B cell (primary cell): ENCODE measurements around the gene SERPINA12. TPM values are rescaled to one million over a fixed set of nuclear protein-coding genes. Genes with fewer than 3 reads are reported as not detected.

ENCODE experiments used
- ATAC-seq: fragments of 200-7000 bp; cut with Tn5 transposase; one replicate; pipeline ENCODE4 v1.10.0; 2021; ENCODE audit warnings: low read depth, mild to moderate bottlenecking, moderate number of reproducible peaks, moderate library complexity
- CTCF ChIA-PET: fragments of 350-600 bp; sonication (Branson Sonifier 250); formaldehyde crosslinking; loops from one replicate; lab custom pipeline; 2021; ENCODE audit warnings: antibody characterized with exemption, inconsistent platforms; lab: Charles Lee
- POLR2A ChIA-PET: fragments of 350-600 bp; sonication (Branson Sonifier 250); formaldehyde crosslinking; loops from one replicate; lab custom pipeline; 2021; ENCODE audit warnings: antibody characterized with exemption; lab: Charles Lee
- DNase-seq: peaks from one replicate; pipeline ENCODE4 v3.0.0; 2013
- H2AFZ ChIP-seq: 2 replicates; pipeline ENCODE4 v1.6.1; 2012; ENCODE audit warnings: mild to moderate bottlenecking, low read depth, low read length; ENCODE audit not compliant: insufficient read depth, poor library complexity, severe bottlenecking
- H3K27ac ChIP-seq, 2 donors: 1 replicate in 1 of 2; 2 replicates in 1 of 2; pipeline ENCODE4 v1.5.1; 2012 to 2013; ENCODE audit warnings: low read length in 2 of 2, mild to moderate bottlenecking in 2 of 2, moderate library complexity in 1 of 2
- H3K27me3 ChIP-seq, 4 experiments: fragments of 200-600 bp in 1 of 4; sonication (generic) in 1 of 4; replicated peaks in 1 of 4; 1 replicate in 2 of 4; 2 replicates in 2 of 4; pipeline versions ENCODE4 v1.6.1 to v1.7.0; 2013 to 2016; ENCODE audit warnings: low read length in 3 of 4, mild to moderate bottlenecking in 2 of 4, mixed read lengths in 1 of 4, moderate library complexity in 1 of 4; ENCODE audit not compliant: insufficient read depth in 4 of 4, control insufficient read depth in 3 of 4; ENCODE audit errors: control extremely low read depth in 1 of 4
- H3K36me3 ChIP-seq, 2 experiments: replicated peaks in 1 of 2; 1 replicate in 1 of 2; 2 replicates in 1 of 2; pipeline versions ENCODE4 v1.6.1 to v1.7.1; 2013; ENCODE audit warnings: low read length in 1 of 2; ENCODE audit not compliant: insufficient read depth in 2 of 2, control insufficient read depth in 1 of 2; ENCODE audit errors: control extremely low read depth in 1 of 2, extremely low read depth in 1 of 2
- H3K4me1 ChIP-seq, 2 donors: fragments of 200-600 bp in 1 of 2; sonication (generic) in 1 of 2; 1 replicate in 1 of 2; 2 replicates in 1 of 2; pipeline versions ENCODE4 v1.5.1 to v1.6.1; 2013 to 2017; ENCODE audit warnings: low read length in 2 of 2; ENCODE audit not compliant: control insufficient read depth in 2 of 2, insufficient read depth in 2 of 2
- H3K4me2 ChIP-seq: replicated peaks from 2 replicates; pipeline ENCODE3; 2012; ENCODE audit warnings: mild to moderate bottlenecking, low read depth, low read length; ENCODE audit not compliant: poor library complexity, severe bottlenecking
- H3K4me3 ChIP-seq, 5 experiments: fragments of 200-600 bp in 1 of 5; sonication (generic) in 1 of 5; 1 replicate in 3 of 5; 2 replicates in 2 of 5; pipeline versions ENCODE4 v1.5.1 to v1.7.0; 2011 to 2016; ENCODE audit warnings: low read length in 4 of 5, mild to moderate bottlenecking in 4 of 5, low read depth in 2 of 5, control low read depth in 1 of 5, moderate library complexity in 1 of 5; ENCODE audit not compliant: insufficient read depth in 1 of 5; ENCODE audit errors: control extremely low read depth in 1 of 5, extremely low read depth in 1 of 5
- H3K79me2 ChIP-seq: fragments of 200-600 bp; sonication (generic); one replicate; pipeline ENCODE4 v1.6.0; 2016; ENCODE audit warnings: low read length; ENCODE audit not compliant: control insufficient read depth, insufficient read depth
- H3K9ac ChIP-seq: fragments of 200-600 bp; sonication (generic); 2 replicates; pipeline ENCODE4 v1.6.1; 2017; ENCODE audit warnings: mild to moderate bottlenecking, low read length, moderate library complexity
- H3K9me3 ChIP-seq, 3 donors: one replicate each; pipeline versions ENCODE4 v1.6.1 to v1.7.1; 2013; ENCODE audit warnings: low read length in 2 of 3; ENCODE audit not compliant: control insufficient read depth in 2 of 3, insufficient read depth in 1 of 3; ENCODE audit errors: control extremely low read depth in 1 of 3
- H4K20me1 ChIP-seq: 2 replicates; pipeline ENCODE4 v1.6.0; 2012; ENCODE audit warnings: mild to moderate bottlenecking, low read length; ENCODE audit not compliant: insufficient read depth, control insufficient read depth, poor library complexity, severe bottlenecking
- H3K27ac Mint-ChIP-seq: one replicate; pipeline ENCODE4 v1.8.0; 2021; ENCODE audit warnings: mixed read lengths
- H3K27me3 Mint-ChIP-seq: one replicate; pipeline ENCODE4 v1.8.0; 2021; ENCODE audit warnings: mixed read lengths
- H3K4me1 Mint-ChIP-seq: one replicate; pipeline ENCODE4 v1.8.0; 2021; ENCODE audit warnings: mixed read lengths
- H3K4me3 Mint-ChIP-seq: one replicate; pipeline ENCODE4 v1.8.0; 2021; ENCODE audit warnings: mixed read lengths
- H3K9me3 Mint-ChIP-seq: one replicate; pipeline ENCODE4 v1.8.0; 2022; ENCODE audit warnings: mixed read lengths; ENCODE audit not compliant: insufficient read depth
- EZH2 ChIP-seq: IDR thresholded peaks from 2 replicates; pipeline ENCODE4 v1.6.1; 2012; ENCODE audit warnings: borderline replicate concordance, low read depth, mild to moderate bottlenecking, moderate library complexity, low read length; ENCODE audit not compliant: insufficient read depth, poor library complexity, severe bottlenecking
- WGBS: methylation state at CpG from one replicate; pipeline ENCODE4 v1.1.5; 2013; ENCODE audit warnings: missing lambda C conversion rate; ENCODE audit not compliant: insufficient coverage; 5-methylcytosine and 5-hydroxymethylcytosine counted together
- intact Hi-C: fragments of 100-400 bp; cut with micrococcal nuclease; formaldehyde crosslinking; loops from one replicate; pipeline ENCODE4 v1.10.0; 2022
- polyA plus RNA-seq: library from polyadenylated mRNA; depleted of rRNA; stranded (reverse); fragments of >200 nt; gene quantifications from 2 replicates; pipeline ENCODE4 v1.2.3, GENCODE V29; 2012
- total RNA-seq, 2 donors: library from RNA; stranded (reverse); fragments of 120-200 nt in 1 of 2; gene quantifications; 1 replicate in 1 of 2; 2 replicates in 1 of 2; pipeline versions ENCODE4 v1.2.3 to v1.2.4, GENCODE V29; 2013 to 2022
- TF ChIP-seq, protein P1 (sequence below): fragments of 200-600 bp; IDR thresholded peaks from one replicate; pipeline ENCODE4 v1.8.0; 2022; ENCODE audit warnings: antibody characterized with exemption, mild to moderate bottlenecking

SERPINA12 gene
- total and polyA plus RNA-seq, 2 donors (not counting 1 experiment from before 2014, with no cell fraction given), result not detected

DNA sequence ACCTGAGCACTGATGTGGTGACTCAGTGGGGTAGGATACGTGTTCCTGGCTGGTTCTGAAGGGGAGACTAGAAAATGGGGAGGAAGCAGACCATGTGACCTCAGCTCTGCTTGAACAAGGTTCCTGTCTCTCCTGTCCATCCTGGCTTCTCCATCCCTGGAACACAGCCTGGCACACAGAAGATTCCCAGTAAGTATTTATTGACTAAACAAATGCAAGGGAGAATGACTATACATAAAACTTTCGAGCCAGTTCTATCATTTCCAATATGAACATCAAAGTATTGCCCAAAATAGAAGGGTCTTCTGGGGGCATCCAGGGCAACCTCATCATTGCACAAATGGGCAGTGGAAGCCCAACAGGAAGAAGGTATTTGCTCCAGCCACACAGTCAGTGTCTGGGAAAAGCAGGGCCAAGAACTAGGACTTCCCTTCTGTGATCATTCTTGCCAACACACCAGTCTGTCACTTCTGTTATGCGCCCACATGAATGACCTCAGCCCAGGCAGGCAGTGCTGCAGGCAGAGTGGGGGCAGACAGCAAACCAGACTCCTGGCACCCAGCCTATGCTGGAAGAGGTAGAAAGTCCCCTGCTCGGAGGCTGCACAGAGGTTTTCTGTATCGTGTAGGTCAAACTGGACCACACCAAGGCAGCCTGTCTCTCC, 27.7 kb downstream of the SERPINA12 start:
- no peak overlapping the region for H3K4me3 Mint-ChIP-seq
- H2AFZ ChIP-seq, result no peak overlapping the region
- ATAC-seq (no peak), DNase-seq (no peak)
- intact Hi-C loops, result loop anchor here (10.0 kb wide), 1 partner anchor 137 kb away; no protein-coding TSS in a partner anchor
- H4K20me1 ChIP-seq, result no peaks in the 10 kb centered on the region
- H3K4me1 ChIP-seq, result peaks cover 0 to 15% of the 10 kb centered on the region in 2 donors
- POLR2A ChIA-PET, result interaction anchor here (0.6 kb wide), 1 partner anchor 48 kb away, joined by 5 read pairs; no protein-coding TSS in a partner anchor
- peaks cover 1 to 23% (median 11%) of the 10 kb centered on the region in 3 donors for H3K9me3 ChIP-seq
- peaks cover 41% of the 10 kb centered on the region for H3K4me1 Mint-ChIP-seq
- no peak for TF ChIP-seq EZH2
- TF ChIP-seq, protein P1, sequence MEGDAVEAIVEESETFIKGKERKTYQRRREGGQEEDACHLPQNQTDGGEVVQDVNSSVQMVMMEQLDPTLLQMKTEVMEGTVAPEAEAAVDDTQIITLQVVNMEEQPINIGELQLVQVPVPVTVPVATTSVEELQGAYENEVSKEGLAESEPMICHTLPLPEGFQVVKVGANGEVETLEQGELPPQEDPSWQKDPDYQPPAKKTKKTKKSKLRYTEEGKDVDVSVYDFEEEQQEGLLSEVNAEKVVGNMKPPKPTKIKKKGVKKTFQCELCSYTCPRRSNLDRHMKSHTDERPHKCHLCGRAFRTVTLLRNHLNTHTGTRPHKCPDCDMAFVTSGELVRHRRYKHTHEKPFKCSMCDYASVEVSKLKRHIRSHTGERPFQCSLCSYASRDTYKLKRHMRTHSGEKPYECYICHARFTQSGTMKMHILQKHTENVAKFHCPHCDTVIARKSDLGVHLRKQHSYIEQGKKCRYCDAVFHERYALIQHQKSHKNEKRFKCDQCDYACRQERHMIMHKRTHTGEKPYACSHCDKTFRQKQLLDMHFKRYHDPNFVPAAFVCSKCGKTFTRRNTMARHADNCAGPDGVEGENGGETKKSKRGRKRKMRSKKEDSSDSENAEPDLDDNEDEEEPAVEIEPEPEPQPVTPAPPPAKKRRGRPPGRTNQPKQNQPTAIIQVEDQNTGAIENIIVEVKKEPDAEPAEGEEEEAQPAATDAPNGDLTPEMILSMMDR, result no peak
- H3K27ac Mint-ChIP-seq, result no peak overlapping the region
- CTCF ChIA-PET, result interaction anchor here (1.0 kb wide), 1 partner anchor 13 kb away, joined by 4 read pairs; no protein-coding TSS in a partner anchor
- H3K9ac ChIP-seq, result no peak overlapping the region
- peaks cover 7% of the 10 kb centered on the region for H3K9me3 Mint-ChIP-seq
- H3K27ac ChIP-seq, result no peak overlapping the region
- 78% methylated on average over 4 of the region's 5 CpGs for WGBS
- no peaks in the 10 kb centered on the region for H3K79me2 ChIP-seq
- H3K27me3 Mint-ChIP-seq, result peaks cover 14% of the 10 kb centered on the region
- no peak overlapping the region for H3K4me2 ChIP-seq
- peaks cover 0 to 9% (median 2%) of the 10 kb centered on the region in 4 experiments for H3K27me3 ChIP-seq
- H3K4me3 ChIP-seq, result no peak overlapping the region
- no peaks in the 10 kb centered on the region for H3K36me3 ChIP-seq

GRCh38 chr14:94480809-94481208, 28.5 kb downstream of the SERPINA12 start:
- TF ChIP-seq EZH2, result no peak
- POLR2A ChIA-PET, result no interaction called here
- no peak overlapping the region for H3K27ac Mint-ChIP-seq
- Histone ChIP-seq H3K36me3 (no peaks in the 10 kb centered on the region), H3K9me3 (peaks cover 1 to 20% (median 11%) of the 10 kb centered on the region in 3 donors), H3K27me3 (peaks cover 0 to 5% (median 0%) of the 10 kb centered on the region in 4 experiments), H3K9ac (no peak overlapping the region), H4K20me1 (no peaks in the 10 kb centered on the region), H3K4me2 (no peak overlapping the region), H3K27ac (no peak overlapping the region), H3K79me2 (no peaks in the 10 kb centered on the region), H3K4me1 (peaks cover 0 to 13% of the 10 kb centered on the region in 2 donors), H2AFZ (no peak overlapping the region), H3K4me3 (no peak overlapping the region)
- no peak overlapping the region for H3K4me3 Mint-ChIP-seq
- 62% methylated on average over 2 of the region's 2 CpGs for WGBS
- CTCF ChIA-PET, result interaction anchor here (1.0 to 1.2 kb wide), 2 partner anchors 12 kb away, joined by 3 to 4 read pairs; no protein-coding TSS in a partner anchor
- intact Hi-C loops, result loop anchor here (10.0 kb wide), 1 partner anchor 136 kb away; no protein-coding TSS in a partner anchor
- peaks cover 8% of the 10 kb centered on the region for H3K27me3 Mint-ChIP-seq
- H3K4me1 Mint-ChIP-seq, result peaks cover 33% of the 10 kb centered on the region
- peaks cover 7% of the 10 kb centered on the region for H3K9me3 Mint-ChIP-seq
- no peak for DNase-seq
- no peak for ATAC-seq
